PC-3 (cell line): ENCODE data around the gene OXSR1. TPM values are rescaled to one million over a fixed set of nuclear protein-coding genes. Genes with fewer than 3 reads are reported as not detected.

Source experiments
- ATAC-seq: fragments of 200-7000 bp; cut with Tn5 transposase; 2 replicates; pipeline ENCODE4 v1.9.1; 2020; ENCODE audit warnings: mild to moderate bottlenecking, moderate library complexity
- BruUV-seq: library from RNA; stranded (reverse); fragments of 400-500 nt; replicated peaks from 2 replicates; lab custom pipeline; 2021; lab: Mats Ljungman, UMichigan
- CTCF ChIA-PET: fragments of 300-600 bp; sonication (Branson Sonifier 250); formaldehyde crosslinking; loops from one replicate; lab custom pipeline; 2022; ENCODE audit warnings: antibody characterized with exemption; lab: Charles Lee
- POLR2A ChIA-PET: fragments of 300-600 bp; sonication (Branson Sonifier 250); formaldehyde crosslinking; loops from one replicate; lab custom pipeline; 2022; ENCODE audit warnings: antibody characterized with exemption; ENCODE audit not compliant: unreplicated experiment; lab: Charles Lee
- DNase-seq: peaks from one replicate; pipeline ENCODE4 v3.0.0-alpha.2; 2015
- H2AFZ ChIP-seq: fragments of 300-600 bp; sonication (generic); 2 replicates; pipeline ENCODE4 v1.6.0; 2016; ENCODE audit warnings: antibody characterized with exemption, low read length
- H3F3A ChIP-seq: fragments of 300-600 bp; sonication (generic); one replicate; pipeline ENCODE4 v1.6.0; 2017; ENCODE audit warnings: antibody characterized with exemption, low read length, control low read depth, mild to moderate bottlenecking; ENCODE audit not compliant: unreplicated experiment
- H3K27ac ChIP-seq: fragments of 300-600 bp; sonication (generic); 2 replicates; pipeline ENCODE4 v1.5.1; 2016; ENCODE audit warnings: mild to moderate bottlenecking, low read length
- H3K27me3 ChIP-seq: fragments of 300-600 bp; sonication (generic); 2 replicates; pipeline ENCODE4 v1.6.1; 2016; ENCODE audit warnings: low read length, mixed read lengths
- H3K36me3 ChIP-seq: fragments of 300-600 bp; sonication (generic); 2 replicates; pipeline ENCODE4 v1.6.1; 2016; ENCODE audit warnings: low read depth, mixed run types, low read length, mixed read lengths
- H3K4me1 ChIP-seq: fragments of 300-600 bp; sonication (generic); 2 replicates; pipeline ENCODE4 v1.5.1; 2016; ENCODE audit warnings: low read length; ENCODE audit not compliant: insufficient read depth
- H3K4me2 ChIP-seq: fragments of 300-600 bp; sonication (generic); 2 replicates; pipeline ENCODE4 v1.6.0; 2016; ENCODE audit warnings: low read length
- H3K4me3 ChIP-seq: fragments of 300-600 bp; sonication (generic); 2 replicates; pipeline ENCODE4 v1.5.1; 2016; ENCODE audit warnings: mild to moderate bottlenecking, low read length, mixed read lengths
- H3K79me2 ChIP-seq: fragments of 300-600 bp; sonication (generic); 2 replicates; pipeline ENCODE4 v1.6.1; 2017; ENCODE audit warnings: low read length, mixed read lengths
- H3K9ac ChIP-seq: fragments of 300-600 bp; sonication (generic); 2 replicates; pipeline ENCODE4 v1.6.0; 2016; ENCODE audit warnings: mild to moderate bottlenecking, low read length
- H3K9me2 ChIP-seq: fragments of 300-600 bp; sonication (generic); replicated peaks from 2 replicates; pipeline ENCODE4 v1.6.1; 2016; ENCODE audit warnings: mixed run types, low read length, mixed read lengths
- H3K9me3 ChIP-seq: fragments of 300-600 bp; sonication (generic); 2 replicates; pipeline ENCODE4 v1.6.1; 2016; ENCODE audit warnings: low read length, mixed read lengths
- H4K20me1 ChIP-seq: fragments of 300-600 bp; sonication (generic); 2 replicates; pipeline ENCODE4 v1.6.1; 2016; ENCODE audit warnings: low read length, mixed read lengths
- CTCF ChIP-seq: fragments of 300-600 bp; sonication (generic); conservative IDR thresholded peaks from 2 replicates; pipeline ENCODE4 v1.5.1; 2017; ENCODE audit warnings: antibody characterized with exemption, low read depth, mild to moderate bottlenecking, low read length
- EZH2 ChIP-seq: fragments of 300-600 bp; sonication (generic); IDR thresholded peaks from one replicate; pipeline ENCODE4 v1.6.1; 2017; ENCODE audit warnings: antibody characterized with exemption, mild to moderate bottlenecking, low read length; ENCODE audit not compliant: unreplicated experiment
- EZH2phosphoT487 ChIP-seq: fragments of 300-600 bp; sonication (generic); IDR thresholded peaks from 2 replicates; pipeline ENCODE4 v1.6.1; 2018; ENCODE audit warnings: mild to moderate bottlenecking, antibody characterized with exemption, low read length, borderline replicate concordance
- intact Hi-C: fragments of 100-400 bp; cut with micrococcal nuclease; formaldehyde crosslinking; loops from 2 replicates; pipeline ENCODE4 v1.9.0; 2023
- total RNA-seq: library from RNA; depleted of rRNA; stranded (reverse); fragments of >200 nt; gene quantifications from 2 replicates; pipeline ENCODE4 v1.2.3, GENCODE V29; 2014

The OXSR1 gene
- total RNA-seq, 1 experiment from 2014 or later, result 42.2 TPM

DNA sequence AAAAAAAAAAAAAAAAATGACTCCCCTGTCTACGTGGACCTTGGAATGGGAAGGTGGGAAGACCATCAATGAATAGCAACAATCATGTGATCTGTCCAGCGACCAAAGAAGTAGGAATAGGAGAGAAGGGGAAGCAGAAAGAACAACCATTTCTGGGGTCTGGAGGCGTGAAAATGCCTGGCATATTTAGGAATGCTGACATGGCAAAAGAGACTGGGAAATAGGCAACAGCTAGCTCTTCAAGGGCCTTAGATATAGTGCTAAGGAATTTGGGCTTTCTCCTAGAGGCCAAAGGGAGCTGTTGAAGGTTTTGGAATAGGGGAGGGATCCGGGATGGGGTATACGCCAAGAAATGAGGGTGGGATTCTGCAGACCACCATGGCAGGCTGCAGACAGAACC is 106.2 kb downstream of the OXSR1 start:
- Histone ChIP-seq H3K27ac (no peak overlapping the region), H3K79me2 (no peaks in the 10 kb centered on the region), H3K4me3 (no peak overlapping the region), H3K36me3 (no peaks in the 10 kb centered on the region), H3K9me2 (no peaks in the 10 kb centered on the region), H4K20me1 (no peaks in the 10 kb centered on the region), H3F3A (no peaks in the 10 kb centered on the region), H3K9me3 (no peaks in the 10 kb centered on the region), H3K27me3 (no peaks in the 10 kb centered on the region), H2AFZ (no peak overlapping the region), H3K4me1 (no peaks in the 10 kb centered on the region), H3K4me2 (no peak overlapping the region), H3K9ac (no peak overlapping the region)
- BruUV-seq, result no TSS peak
- ChIA-PET POLR2A (no interaction called here), CTCF (no interaction called here)
- DNase-seq (no peak), ATAC-seq (no peak)
- intact Hi-C loops, result no loop called here
- no peak for TF ChIP-seq CTCF
- TF ChIP-seq EZH2, result no peak
- no peak for TF ChIP-seq EZH2phosphoT487

GRCh38 chr3:38274864-38275649 is 109.7 kb downstream of the OXSR1 start:
- DNase-seq, result no peak
- Histone ChIP-seq H3K27ac (no peak overlapping the region), H3K4me1 (no peaks in the 10 kb centered on the region), H3K79me2 (no peaks in the 10 kb centered on the region), H3K9me3 (no peaks in the 10 kb centered on the region), H3K4me3 (no peak overlapping the region), H2AFZ (no peak overlapping the region), H3F3A (no peaks in the 10 kb centered on the region), H3K4me2 (no peak overlapping the region), H3K27me3 (no peaks in the 10 kb centered on the region), H3K36me3 (no peaks in the 10 kb centered on the region), H3K9me2 (no peaks in the 10 kb centered on the region), H4K20me1 (no peaks in the 10 kb centered on the region), H3K9ac (no peak overlapping the region)
- BruUV-seq, result no TSS peak
- ATAC-seq, result no peak
- intact Hi-C loops, result no loop called here
- POLR2A ChIA-PET, result no interaction called here
- TF ChIP-seq EZH2phosphoT487 (no peak), EZH2 (no peak), CTCF (no peak)
- CTCF ChIA-PET, result no interaction called here

GRCh38 chr3:38275658-38276057 is 110.3 kb downstream of the OXSR1 start:
- Histone ChIP-seq H3F3A (no peaks in the 10 kb centered on the region), H3K27ac (no peak overlapping the region), H3K4me1 (no peaks in the 10 kb centered on the region), H3K4me3 (no peak overlapping the region), H4K20me1 (no peaks in the 10 kb centered on the region), H3K9ac (no peak overlapping the region), H2AFZ (no peak overlapping the region), H3K9me3 (no peaks in the 10 kb centered on the region), H3K4me2 (no peak overlapping the region), H3K79me2 (no peaks in the 10 kb centered on the region), H3K9me2 (no peaks in the 10 kb centered on the region), H3K27me3 (no peaks in the 10 kb centered on the region), H3K36me3 (no peaks in the 10 kb centered on the region)
- POLR2A ChIA-PET, result no interaction called here
- no peak for TF ChIP-seq EZH2phosphoT487
- TF ChIP-seq EZH2, result no peak
- no peak for TF ChIP-seq CTCF
- CTCF ChIA-PET, result no interaction called here
- no peak for ATAC-seq
- intact Hi-C loops, result no loop called here
- no peak for DNase-seq
- BruUV-seq, result no TSS peak
